Erythroblast (primary cell): ENCODE results near the gene HORMAD2.

Experiments
- GATA1 ChIP-seq: IDR thresholded peaks from 2 replicates; pipeline ENCODE4 v1.6.1; 2011; ENCODE audit warnings: low read depth, mild to moderate bottlenecking, control low read depth, low read length, moderate library complexity
- POLR2A ChIP-seq: IDR thresholded peaks from 2 replicates; pipeline ENCODE4 v1.6.1; 2011; ENCODE audit warnings: mild to moderate bottlenecking, low read length

GRCh38 chr22:30167734-30168133 lies 87.5 kb downstream of the HORMAD2 start:
- no peak for TF ChIP-seq POLR2A
- TF ChIP-seq GATA1 = no peak
